HG03060 (cell line): Measurements from ENCODE around the gene RAP1GDS1.
"Not testable (repeated sequence)": the region's sequence is repeated elsewhere in the genome, so short reads cannot be mapped to it uniquely, and the experiment has no call there.

ENCODE experiments used
- ATAC-seq: cut with Tn5 transposase; IDR thresholded peaks from one replicate; pipeline ENCODE4 v1.9.1; 2021; ENCODE audit warnings: low read depth, moderate number of reproducible peaks; ENCODE audit not compliant: unreplicated experiment

RAP1GDS1 gene

DNA sequence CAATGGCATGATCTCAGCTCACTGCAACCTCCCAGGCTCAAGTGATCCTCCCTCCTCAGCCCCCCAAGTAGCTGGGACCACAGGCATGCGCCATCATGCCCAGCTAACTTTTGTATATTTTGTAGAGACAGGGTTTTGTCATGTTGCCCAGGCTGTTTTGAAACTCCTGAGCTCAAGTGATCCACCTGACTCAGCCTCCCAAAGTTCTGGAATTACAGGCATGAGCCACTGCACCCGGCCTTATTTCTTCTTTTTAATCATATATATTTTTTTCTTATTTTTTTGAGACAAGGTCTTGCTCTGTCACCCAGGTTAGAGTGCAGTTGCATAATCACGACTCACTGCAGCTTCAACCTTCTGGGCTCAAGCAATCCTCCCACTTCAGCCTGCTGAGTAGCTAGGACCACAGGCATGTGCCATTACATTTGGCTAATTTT lies 213.2 kb downstream of the RAP1GDS1 start:
- no peak for ATAC-seq

DNA sequence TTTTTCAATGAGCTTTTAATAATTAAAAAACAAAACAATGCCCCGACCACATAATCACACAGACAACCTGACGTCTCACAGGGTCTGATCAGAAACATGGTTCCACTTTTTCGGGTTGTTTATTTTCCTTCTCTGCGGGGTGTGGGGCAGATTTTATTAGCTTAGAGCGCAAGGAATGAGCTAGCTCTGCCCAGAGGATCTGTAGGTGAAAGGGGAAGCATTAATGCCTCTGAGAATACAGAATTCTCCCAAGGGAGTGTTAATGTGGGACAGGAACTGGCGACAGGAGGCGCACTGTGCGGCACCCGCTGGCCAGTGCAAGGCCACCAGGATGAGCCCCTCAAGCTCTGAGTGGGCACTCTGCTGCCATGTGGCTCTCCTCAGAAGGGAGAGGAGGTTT lies 215.7 kb downstream of the RAP1GDS1 start:
- no peak for ATAC-seq

- not testable (repeated sequence) for ATAC-seq
Observed at GRCh38 chr4:98479590-98479989, 218.4 kb downstream of the RAP1GDS1 start.

GRCh38 chr4:98480535-98480934 lies 219.4 kb downstream of the RAP1GDS1 start:
- no peak for ATAC-seq

- no peak for ATAC-seq
Observed at GRCh38 chr4:98481167-98481566, 220.0 kb downstream of the RAP1GDS1 start.

DNA sequence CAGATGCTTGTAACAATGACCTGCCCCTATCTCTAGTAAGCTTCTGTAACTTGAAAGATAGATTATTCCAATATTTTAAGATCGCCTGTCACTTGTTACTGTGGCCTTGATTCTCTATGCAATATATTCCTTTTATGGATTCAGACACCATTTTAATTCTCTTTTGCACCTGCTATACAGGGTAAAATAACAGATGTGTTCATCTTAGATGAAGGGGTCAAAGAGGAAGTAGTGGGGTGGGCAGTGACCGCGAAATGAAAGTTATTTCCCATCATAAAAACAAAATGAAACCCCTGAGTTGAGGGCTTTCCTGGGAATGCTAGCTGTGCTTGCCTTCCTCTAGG lies 221.3 kb downstream of the RAP1GDS1 start:
- no peak for ATAC-seq

DNA sequence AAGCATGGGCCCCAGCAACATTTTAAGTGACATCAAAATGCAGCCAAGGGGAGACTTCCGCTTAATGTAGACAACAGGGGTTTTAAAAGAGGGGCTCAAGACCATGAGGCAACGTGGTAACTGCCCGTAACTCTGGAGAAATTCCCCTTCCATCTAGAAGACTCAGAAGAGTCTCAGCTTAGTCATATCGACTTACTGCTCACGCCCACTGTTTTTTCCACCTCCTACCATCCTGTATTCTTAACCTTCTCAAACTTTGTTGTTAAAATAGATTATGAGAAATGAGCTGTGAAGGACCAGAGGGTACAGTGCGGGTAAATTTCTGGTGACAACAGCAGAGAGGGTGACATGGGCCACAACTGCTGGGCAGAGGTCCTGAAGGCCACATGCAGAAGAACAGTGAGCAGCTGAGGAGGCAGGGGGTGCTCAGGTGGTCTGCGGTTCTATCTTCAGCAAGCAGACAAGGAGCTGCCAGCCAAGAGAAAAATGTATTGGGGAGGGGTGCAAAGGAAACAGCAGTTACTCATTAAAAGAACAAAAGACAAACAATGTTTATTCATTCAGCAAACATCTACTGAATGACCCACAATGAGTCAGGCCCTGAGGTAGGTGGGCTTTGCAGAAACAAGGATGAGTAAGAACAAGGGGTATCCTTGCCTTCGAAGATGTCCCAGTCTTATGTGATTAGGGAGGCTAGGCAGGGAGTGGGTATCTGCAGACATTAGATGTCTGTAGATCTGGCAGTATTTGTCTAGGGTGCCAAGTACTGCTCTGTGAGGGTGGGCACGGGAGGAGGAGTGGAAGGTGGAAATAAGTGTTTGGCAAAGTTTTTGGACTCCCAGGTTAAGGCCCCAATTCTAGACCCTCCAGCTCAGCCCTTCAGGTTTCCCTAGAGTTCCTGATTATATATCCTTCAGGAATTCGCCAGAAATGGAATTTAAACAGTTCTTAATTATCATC lies 221.9 kb downstream of the RAP1GDS1 start:
- ATAC-seq = peak; percentile 92

- ATAC-seq = no peak
Observed at GRCh38 chr4:98484031-98484430, 222.8 kb downstream of the RAP1GDS1 start.

DNA sequence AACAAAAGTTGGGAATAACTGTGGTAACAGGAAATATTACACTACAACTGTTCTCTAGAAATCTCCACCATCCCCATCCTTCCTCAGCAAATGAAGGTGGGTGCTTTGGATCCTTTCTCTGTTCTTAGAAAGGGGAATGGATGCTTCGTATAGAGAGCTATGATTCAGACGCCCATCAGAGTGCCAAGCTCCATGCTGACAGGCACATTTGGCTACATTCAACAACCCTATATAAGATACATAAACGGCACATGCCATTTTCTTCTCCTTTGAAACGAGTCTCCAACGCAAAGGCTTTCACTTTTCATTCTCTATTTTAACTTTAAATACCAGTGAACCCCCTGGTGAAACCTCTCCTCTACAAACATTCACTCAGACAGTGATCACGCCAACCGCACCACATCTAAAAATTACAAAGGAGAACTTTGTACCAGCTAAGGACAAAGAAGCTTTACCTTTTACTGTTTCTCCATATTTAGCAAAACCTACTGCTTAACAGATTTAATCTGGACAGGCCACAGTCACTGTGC lies 224.7 kb downstream of the RAP1GDS1 start:
- ATAC-seq = no peak

DNA sequence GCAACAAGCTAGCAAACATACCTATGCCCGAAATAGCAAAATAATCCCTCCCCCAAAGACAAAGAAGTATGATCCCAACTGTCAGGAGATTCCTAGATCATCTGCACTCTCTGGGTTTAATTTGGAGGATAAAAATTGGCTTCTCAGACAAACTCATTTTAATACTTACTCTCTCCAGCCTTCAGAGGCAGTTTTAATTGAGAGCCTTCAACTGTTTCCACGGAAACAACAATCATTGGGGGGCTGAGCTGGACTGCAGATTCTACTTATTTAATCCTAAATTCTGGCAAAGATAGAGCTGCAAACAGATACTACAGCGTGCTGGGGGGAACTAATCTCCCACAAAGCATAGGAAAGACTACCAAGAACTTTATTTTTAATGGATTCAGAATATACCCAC lies 229.1 kb downstream of the RAP1GDS1 start:
- no peak for ATAC-seq

GRCh38 chr4:98491899-98492559 lies 230.8 kb downstream of the RAP1GDS1 start:
- ATAC-seq = no peak

DNA sequence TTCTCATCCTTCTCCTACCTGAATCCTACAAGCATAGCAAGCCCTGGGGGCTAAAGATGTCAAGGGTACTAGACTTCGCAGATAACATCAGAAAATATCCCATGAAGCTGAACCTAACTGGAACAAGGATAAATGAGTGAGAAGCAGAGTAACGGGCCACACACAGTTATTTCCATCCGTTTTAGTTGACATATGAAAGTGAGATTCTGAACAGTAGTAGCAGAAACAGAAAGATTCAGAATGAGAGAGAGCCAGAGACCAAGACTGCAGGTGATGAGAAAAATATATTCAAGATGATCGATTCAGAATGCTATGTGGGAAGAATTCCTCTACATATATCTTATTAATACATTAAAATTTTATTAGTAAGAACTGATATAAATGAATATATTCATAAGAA lies 232.1 kb downstream of the RAP1GDS1 start:
- ATAC-seq = peak; percentile 62
